Activated CD4-positive, alpha-beta T cell treated with anti-CD3 and anti-CD28 coated beads, Interleukin-2, amount 10 ng/mL, durations not matched to agents 24 days and 14 days (primary cell): Measurements from ENCODE around the gene CCDC137. TPM values are rescaled to one million over a fixed set of nuclear protein-coding genes. Genes with fewer than 3 reads are reported as not detected.
A peak's percentile ranks its signal among the peaks of the same experiment; 100 is the strongest.

Experiments
- DNase-seq: peaks from one replicate; pipeline ENCODE4 v3.0.0; 2022
- H3K27ac Mint-ChIP-seq: one replicate; pipeline ENCODE4 v1.8.0; 2022; ENCODE audit warnings: mild to moderate bottlenecking, mixed read lengths
- H3K27me3 Mint-ChIP-seq: one replicate; pipeline ENCODE4 v1.8.0; 2022; ENCODE audit warnings: mixed read lengths
- H3K36me3 Mint-ChIP-seq: one replicate; pipeline ENCODE4 v1.8.0; 2022; ENCODE audit warnings: low read depth, mild to moderate bottlenecking, mixed read lengths
- H3K4me1 Mint-ChIP-seq: one replicate; pipeline ENCODE4 v1.8.0; 2021; ENCODE audit warnings: mixed read lengths
- H3K4me3 Mint-ChIP-seq: one replicate; pipeline ENCODE4 v1.8.0; 2022; ENCODE audit warnings: mild to moderate bottlenecking, moderate library complexity, mixed read lengths
- H3K9me3 Mint-ChIP-seq: one replicate; pipeline ENCODE4 v1.8.0; 2021; ENCODE audit warnings: mixed read lengths
- intact Hi-C: fragments of 100-400 bp; cut with micrococcal nuclease; formaldehyde crosslinking; loops from one replicate; pipeline ENCODE4 v1.15.1; 2023
- total RNA-seq: library from RNA; stranded (reverse); gene quantifications from 2 replicates; pipeline ENCODE4 v1.2.3, GENCODE V29; 2022

The CCDC137 gene
- total RNA-seq, 1 donor from 2014 or later: 60.2 TPM

- Mint-ChIP-seq H3K4me3 (peak overlapping the region; percentile 97), H3K4me1 (peaks cover 22% of the 10 kb centered on the region), H3K27me3 (peaks cover 2% of the 10 kb centered on the region), H3K9me3 (no peaks in the 10 kb centered on the region), H3K27ac (peak overlapping the region; percentile 73), H3K36me3 (peaks cover 40% of the 10 kb centered on the region)
- intact Hi-C loops: loop anchor here (1.0 to 2.0 kb wide), 2 partner anchors 16 to 28 kb away; partner anchors contain the start of genes CCDC137 and OXLD1
- no peak for DNase-seq
Observed at GRCh38 chr17:81682565-81683207, 16.1 kb downstream of the CCDC137 start.

- Mint-ChIP-seq H3K4me1 (peaks cover 22% of the 10 kb centered on the region), H3K36me3 (peaks cover 41% of the 10 kb centered on the region), H3K27me3 (peaks cover 2% of the 10 kb centered on the region), H3K9me3 (no peaks in the 10 kb centered on the region), H3K27ac (peak overlapping the region; percentile 73), H3K4me3 (peak overlapping the region; percentile 97)
- DNase-seq: no peak
- intact Hi-C loops: loop anchor here (1.0 to 2.0 kb wide), 2 partner anchors 17 to 28 kb away; partner anchors contain the start of genes CCDC137 and OXLD1
Observed at GRCh38 chr17:81683208-81683583, 16.7 kb downstream of the CCDC137 start.

- H3K4me1 Mint-ChIP-seq: peaks cover 22% of the 10 kb centered on the region
- intact Hi-C loops: loop anchor here (1.0 to 2.0 kb wide), 3 partner anchors 18 to 27 kb away; partner anchors contain the start of genes CCDC137, MRPL12 and OXLD1
- H3K4me3 Mint-ChIP-seq: peak within 1 kb of the TSS; percentile 97
- H3K36me3 Mint-ChIP-seq: peaks cover 44% of the 10 kb centered on the region
- peak within 1 kb of the TSS; percentile 96 for H3K27ac Mint-ChIP-seq
- DNase-seq: peak; percentile 99
- peaks cover 2% of the 10 kb centered on the region for H3K27me3 Mint-ChIP-seq
- H3K9me3 Mint-ChIP-seq: no peaks in the 10 kb centered on the region
Observed at GRCh38 chr17:81683584-81684441, 17.3 kb downstream of the CCDC137 start, which contains the start of the genes ARL16 and HGS. TSS of gene ARL16 (minus strand) at chr17:81683797. CDS start at chr17:81683753, 44 bp downstream. TSS of gene HGS (plus strand) at chr17:81684011. CDS start at chr17:81684067, 56 bp downstream.

GRCh38 chr17:81684442-81684911 is 17.9 kb downstream of the CCDC137 start:
- peak overlapping the region; percentile 97 for H3K4me3 Mint-ChIP-seq
- H3K27me3 Mint-ChIP-seq: peaks cover 2% of the 10 kb centered on the region
- H3K36me3 Mint-ChIP-seq: peaks cover 49% of the 10 kb centered on the region
- H3K9me3 Mint-ChIP-seq: no peaks in the 10 kb centered on the region
- peak; percentile 70 for DNase-seq
- peaks cover 22% of the 10 kb centered on the region for H3K4me1 Mint-ChIP-seq
- H3K27ac Mint-ChIP-seq: peak overlapping the region; percentile 79
- intact Hi-C loops: loop anchor here (1.0 kb wide), 1 partner anchor 19 kb away; the partner anchor contains the start of gene MRPL12

GRCh38 chr17:81685108-81685507 is 18.6 kb downstream of the CCDC137 start:
- no peak for DNase-seq
- Mint-ChIP-seq H3K27ac (peak overlapping the region; percentile 79), H3K27me3 (peaks cover 2% of the 10 kb centered on the region), H3K4me1 (peaks cover 22% of the 10 kb centered on the region), H3K4me3 (peak overlapping the region; percentile 97), H3K36me3 (peaks cover 55% of the 10 kb centered on the region), H3K9me3 (no peaks in the 10 kb centered on the region)
- intact Hi-C loops: no loop called here

GRCh38 chr17:81686614-81687013 is 20.1 kb downstream of the CCDC137 start:
- no peak for DNase-seq
- H3K4me3 Mint-ChIP-seq: no peak overlapping the region
- H3K36me3 Mint-ChIP-seq: peaks cover 55% of the 10 kb centered on the region
- peaks cover 2% of the 10 kb centered on the region for H3K27me3 Mint-ChIP-seq
- H3K4me1 Mint-ChIP-seq: peaks cover 22% of the 10 kb centered on the region
- no peak overlapping the region for H3K27ac Mint-ChIP-seq
- intact Hi-C loops: no loop called here
- H3K9me3 Mint-ChIP-seq: no peaks in the 10 kb centered on the region

- H3K27me3 Mint-ChIP-seq: peaks cover 2% of the 10 kb centered on the region
- H3K9me3 Mint-ChIP-seq: no peaks in the 10 kb centered on the region
- H3K27ac Mint-ChIP-seq: no peak overlapping the region
- H3K4me1 Mint-ChIP-seq: peaks cover 19% of the 10 kb centered on the region
- intact Hi-C loops: no loop called here
- H3K36me3 Mint-ChIP-seq: peaks cover 60% of the 10 kb centered on the region
- H3K4me3 Mint-ChIP-seq: no peak overlapping the region
- no peak for DNase-seq
Observed at GRCh38 chr17:81687770-81688541, 21.4 kb downstream of the CCDC137 start.

GRCh38 chr17:81688616-81689015 is 22.1 kb downstream of the CCDC137 start:
- DNase-seq: no peak
- Mint-ChIP-seq H3K9me3 (no peaks in the 10 kb centered on the region), H3K36me3 (peaks cover 58% of the 10 kb centered on the region), H3K4me1 (peaks cover 18% of the 10 kb centered on the region), H3K4me3 (no peak overlapping the region), H3K27ac (no peak overlapping the region), H3K27me3 (peaks cover 2% of the 10 kb centered on the region)
- intact Hi-C loops: no loop called here

- intact Hi-C loops: no loop called here
- Mint-ChIP-seq H3K4me3 (no peak overlapping the region), H3K27ac (no peak overlapping the region), H3K4me1 (peaks cover 10% of the 10 kb centered on the region), H3K36me3 (peaks cover 50% of the 10 kb centered on the region), H3K9me3 (no peaks in the 10 kb centered on the region), H3K27me3 (no peaks in the 10 kb centered on the region)
- no peak for DNase-seq
Observed at GRCh38 chr17:81690066-81690465, 23.5 kb downstream of the CCDC137 start.

GRCh38 chr17:81690549-81690948 is 24.0 kb downstream of the CCDC137 start:
- no peak overlapping the region for H3K4me3 Mint-ChIP-seq
- H3K9me3 Mint-ChIP-seq: no peaks in the 10 kb centered on the region
- no peak overlapping the region for H3K27ac Mint-ChIP-seq
- H3K4me1 Mint-ChIP-seq: peaks cover 5% of the 10 kb centered on the region
- H3K36me3 Mint-ChIP-seq: peaks cover 45% of the 10 kb centered on the region
- H3K27me3 Mint-ChIP-seq: no peaks in the 10 kb centered on the region
- DNase-seq: no peak
- intact Hi-C loops: no loop called here

- Mint-ChIP-seq H3K4me3 (no peak overlapping the region), H3K36me3 (peaks cover 41% of the 10 kb centered on the region), H3K27me3 (no peaks in the 10 kb centered on the region), H3K4me1 (peaks cover 2% of the 10 kb centered on the region), H3K27ac (no peak overlapping the region), H3K9me3 (no peaks in the 10 kb centered on the region)
- intact Hi-C loops: no loop called here
- no peak for DNase-seq
Observed at GRCh38 chr17:81691196-81691595, 24.7 kb downstream of the CCDC137 start.

GRCh38 chr17:81691608-81692007 is 25.1 kb downstream of the CCDC137 start:
- intact Hi-C loops: no loop called here
- no peaks in the 10 kb centered on the region for H3K4me1 Mint-ChIP-seq
- no peak overlapping the region for H3K4me3 Mint-ChIP-seq
- H3K27ac Mint-ChIP-seq: no peak overlapping the region
- H3K27me3 Mint-ChIP-seq: no peaks in the 10 kb centered on the region
- H3K36me3 Mint-ChIP-seq: peaks cover 38% of the 10 kb centered on the region
- no peak for DNase-seq
- no peaks in the 10 kb centered on the region for H3K9me3 Mint-ChIP-seq

- no peaks in the 10 kb centered on the region for H3K9me3 Mint-ChIP-seq
- no peak overlapping the region for H3K4me3 Mint-ChIP-seq
- H3K27ac Mint-ChIP-seq: no peak overlapping the region
- H3K36me3 Mint-ChIP-seq: peaks cover 48% of the 10 kb centered on the region
- intact Hi-C loops: no loop called here
- H3K4me1 Mint-ChIP-seq: peaks cover 2% of the 10 kb centered on the region
- no peaks in the 10 kb centered on the region for H3K27me3 Mint-ChIP-seq
- DNase-seq: no peak
Observed at GRCh38 chr17:81693509-81694210, 27.1 kb downstream of the CCDC137 start.
